ENCODE results near the gene RPRD1B. TPM values are rescaled to one million over a fixed set of nuclear protein-coding genes. Genes with fewer than 3 reads are reported as not detected.

RPRD1B gene
- total RNA-seq, 4 donors from 2014 or later, result 44.5 to 55.4 (median 52.4) TPM

- no peak overlapping the region for H3K4me3 ChIP-seq
- no peak for DNase-seq
- H3K27ac ChIP-seq, result no peak overlapping the region
- no peaks in the 10 kb centered on the region for H3K27me3 ChIP-seq
- no peaks in the 10 kb centered on the region for H3K4me1 ChIP-seq
- no peaks in the 10 kb centered on the region for H3K36me3 ChIP-seq
- TF ChIP-seq CTCF (IDR thresholded peaks at IDR 0.05), result no peak
- no peak for TF ChIP-seq POLR2A (IDR thresholded peaks at IDR 0.05)
- H3K9me3 ChIP-seq, result no peaks in the 10 kb centered on the region
Measured at GRCh38 chr20:38117205-38117604, 83.7 kb downstream of the RPRD1B start.

- no peaks in the 10 kb centered on the region for H3K27me3 ChIP-seq
- no peak overlapping the region for H3K27ac ChIP-seq
- no peak for DNase-seq
- H3K9me3 ChIP-seq, result no peaks in the 10 kb centered on the region
- peaks cover 0 to 1% (median 0%) of the 10 kb centered on the region in 4 donors for H3K4me1 ChIP-seq
- TF ChIP-seq POLR2A (IDR thresholded peaks at IDR 0.05), result no peak
- TF ChIP-seq CTCF (IDR thresholded peaks at IDR 0.05), result no peak
- H3K4me3 ChIP-seq, result no peak overlapping the region
- H3K36me3 ChIP-seq, result no peaks in the 10 kb centered on the region
Measured at GRCh38 chr20:38117635-38118034, 84.1 kb downstream of the RPRD1B start.

GRCh38 chr20:38119446-38119845 lies 85.9 kb downstream of the RPRD1B start:
- Histone ChIP-seq H3K36me3 (no peaks in the 10 kb centered on the region), H3K27me3 (no peaks in the 10 kb centered on the region), H3K27ac (no peak overlapping the region), H3K4me3 (no peak overlapping the region), H3K4me1 (peaks cover 0 to 9% (median 0%) of the 10 kb centered on the region in 4 donors), H3K9me3 (no peaks in the 10 kb centered on the region)
- TF ChIP-seq CTCF (IDR thresholded peaks at IDR 0.05) (no peak), POLR2A (IDR thresholded peaks at IDR 0.05) (no peak)
- peak in 2 of 3 donors; percentile 8 to 19 for DNase-seq

GRCh38 chr20:38120625-38120988 lies 87.1 kb downstream of the RPRD1B start:
- H3K36me3 ChIP-seq, result no peaks in the 10 kb centered on the region
- H3K4me3 ChIP-seq, result no peak overlapping the region
- no peaks in the 10 kb centered on the region for H3K9me3 ChIP-seq
- H3K4me1 ChIP-seq, result peaks cover 0 to 14% (median 0%) of the 10 kb centered on the region in 4 donors
- DNase-seq, result peak in 1 of 3 donors; percentile 6
- H3K27ac ChIP-seq, result no peak overlapping the region
- TF ChIP-seq POLR2A (IDR thresholded peaks at IDR 0.05), result no peak
- no peak for TF ChIP-seq CTCF (IDR thresholded peaks at IDR 0.05)
- H3K27me3 ChIP-seq, result no peaks in the 10 kb centered on the region

GRCh38 chr20:38121741-38122140 lies 88.2 kb downstream of the RPRD1B start:
- no peak for TF ChIP-seq POLR2A (IDR thresholded peaks at IDR 0.05)
- no peak for TF ChIP-seq CTCF (IDR thresholded peaks at IDR 0.05)
- Histone ChIP-seq H3K9me3 (no peaks in the 10 kb centered on the region), H3K4me1 (peaks cover 0 to 26% (median 0%) of the 10 kb centered on the region in 4 donors), H3K27me3 (no peaks in the 10 kb centered on the region), H3K27ac (no peak overlapping the region), H3K4me3 (no peak overlapping the region), H3K36me3 (no peaks in the 10 kb centered on the region)
- DNase-seq, result peak in 1 of 3 donors; percentile 1

Data from Peyer's patch (tissue), 4 donors.